ENCODE results near the gene MGAT4C. TPM values are rescaled to one million over a fixed set of nuclear protein-coding genes. Genes with fewer than 3 reads are reported as not detected.

The MGAT4C gene
- total and polyA plus RNA-seq, 8 donors = 0.20 to 2.7 (median 0.86) TPM

GRCh38 chr12:86148071-86148470 is 108.1 kb downstream of the MGAT4C start:
- Histone ChIP-seq H3K4me3 (no peak overlapping the region), H3K36me3 (no peaks in the 10 kb centered on the region), H3K9me3 (no peaks in the 10 kb centered on the region), H3K27ac (no peak overlapping the region), H3K27me3 (no peaks in the 10 kb centered on the region), H3K4me1 (no peaks in the 10 kb centered on the region)
- intact Hi-C loops (cut with DNase I) = no loop called here
- no peak for DNase-seq
- ATAC-seq = no peak
- no peak for TF ChIP-seq CTCF (IDR thresholded peaks at IDR 0.05)

GRCh38 chr12:86145156-86145555 is 111.0 kb downstream of the MGAT4C start:
- H3K9me3 ChIP-seq = no peaks in the 10 kb centered on the region
- DNase-seq (no peak), ATAC-seq (no peak)
- no peak overlapping the region for H3K4me3 ChIP-seq
- H3K36me3 ChIP-seq = no peaks in the 10 kb centered on the region
- intact Hi-C loops (cut with DNase I) = no loop called here
- H3K4me1 ChIP-seq = no peaks in the 10 kb centered on the region
- TF ChIP-seq CTCF (IDR thresholded peaks at IDR 0.05) = no peak
- H3K27ac ChIP-seq = no peak overlapping the region
- no peaks in the 10 kb centered on the region for H3K27me3 ChIP-seq

GRCh38 chr12:86143162-86143561 is 113.0 kb downstream of the MGAT4C start:
- no peak overlapping the region for H3K4me3 ChIP-seq
- no peak overlapping the region for H3K27ac ChIP-seq
- DNase-seq (no peak), ATAC-seq (no peak)
- no peaks in the 10 kb centered on the region for H3K27me3 ChIP-seq
- H3K36me3 ChIP-seq = no peaks in the 10 kb centered on the region
- TF ChIP-seq CTCF (IDR thresholded peaks at IDR 0.05) = no peak
- no peaks in the 10 kb centered on the region for H3K4me1 ChIP-seq
- intact Hi-C loops (cut with DNase I) = no loop called here
- H3K9me3 ChIP-seq = no peaks in the 10 kb centered on the region

GRCh38 chr12:86139671-86140070 is 116.5 kb downstream of the MGAT4C start:
- DNase-seq = no peak
- ATAC-seq = no peak
- Histone ChIP-seq H3K4me1 (no peaks in the 10 kb centered on the region), H3K9me3 (no peaks in the 10 kb centered on the region), H3K4me3 (no peak overlapping the region), H3K27me3 (no peaks in the 10 kb centered on the region), H3K27ac (no peak overlapping the region), H3K36me3 (no peaks in the 10 kb centered on the region)
- intact Hi-C loops (cut with DNase I) = no loop called here
- TF ChIP-seq CTCF (IDR thresholded peaks at IDR 0.05) = no peak

GRCh38 chr12:86138770-86139169 is 117.4 kb downstream of the MGAT4C start:
- H3K27ac ChIP-seq = no peak overlapping the region
- no peaks in the 10 kb centered on the region for H3K36me3 ChIP-seq
- DNase-seq (no peak), ATAC-seq (no peak)
- no peak overlapping the region for H3K4me3 ChIP-seq
- H3K4me1 ChIP-seq = no peaks in the 10 kb centered on the region
- H3K27me3 ChIP-seq = no peaks in the 10 kb centered on the region
- no peak for TF ChIP-seq CTCF (IDR thresholded peaks at IDR 0.05)
- H3K9me3 ChIP-seq = no peaks in the 10 kb centered on the region
- intact Hi-C loops (cut with DNase I) = no loop called here
